C4-2B (cell line): Measurements from ENCODE around the gene CRACR2B.

ENCODE experiments used
- CTCF ChIP-seq: fragments of 450-650 bp; conservative IDR thresholded peaks from 2 replicates; pipeline ENCODE4 v1.5.1; 2017; ENCODE audit warnings: mild to moderate bottlenecking
- ZFX ChIP-seq: fragments of 450-650 bp; IDR thresholded peaks from 2 replicates; pipeline ENCODE4 v1.6.1; 2017

GRCh38 chr11:794013-794765, 33.5 kb upstream of the CRACR2B start:
- TF ChIP-seq CTCF (no peak), ZFX (no peak)
